Measurements from ENCODE around the gene UMODL1.

GRCh38 chr21:42190486-42190863 lies 119.4 kb downstream of the UMODL1 start:
- TF ChIP-seq, protein P1, sequence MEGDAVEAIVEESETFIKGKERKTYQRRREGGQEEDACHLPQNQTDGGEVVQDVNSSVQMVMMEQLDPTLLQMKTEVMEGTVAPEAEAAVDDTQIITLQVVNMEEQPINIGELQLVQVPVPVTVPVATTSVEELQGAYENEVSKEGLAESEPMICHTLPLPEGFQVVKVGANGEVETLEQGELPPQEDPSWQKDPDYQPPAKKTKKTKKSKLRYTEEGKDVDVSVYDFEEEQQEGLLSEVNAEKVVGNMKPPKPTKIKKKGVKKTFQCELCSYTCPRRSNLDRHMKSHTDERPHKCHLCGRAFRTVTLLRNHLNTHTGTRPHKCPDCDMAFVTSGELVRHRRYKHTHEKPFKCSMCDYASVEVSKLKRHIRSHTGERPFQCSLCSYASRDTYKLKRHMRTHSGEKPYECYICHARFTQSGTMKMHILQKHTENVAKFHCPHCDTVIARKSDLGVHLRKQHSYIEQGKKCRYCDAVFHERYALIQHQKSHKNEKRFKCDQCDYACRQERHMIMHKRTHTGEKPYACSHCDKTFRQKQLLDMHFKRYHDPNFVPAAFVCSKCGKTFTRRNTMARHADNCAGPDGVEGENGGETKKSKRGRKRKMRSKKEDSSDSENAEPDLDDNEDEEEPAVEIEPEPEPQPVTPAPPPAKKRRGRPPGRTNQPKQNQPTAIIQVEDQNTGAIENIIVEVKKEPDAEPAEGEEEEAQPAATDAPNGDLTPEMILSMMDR (IDR thresholded peaks at IDR 0.05), result no peak
- TF ChIP-seq POLR2A (IDR thresholded peaks at IDR 0.05), result no peak
- TF ChIP-seq EP300 (IDR thresholded peaks at IDR 0.05), result no peak

Measured in suprapubic skin (tissue), 3 donors.